Measurements from ENCODE around the gene EPHA2. TPM values are rescaled to one million over a fixed set of nuclear protein-coding genes. Genes with fewer than 3 reads are reported as not detected.
A peak's percentile ranks its signal among the peaks of the same experiment; 100 is the strongest.

The EPHA2 gene
- total and polyA plus RNA-seq, 4 donors, result 2.4 to 5.0 (median 4.0) TPM

- no peak overlapping the region for H3K4me3 ChIP-seq (ENCODE audit: low read depth, low read length)
- H3K27ac ChIP-seq (ENCODE audit: low read depth, low read length), result peak overlapping the region; percentile 67
- peaks cover 16% of the 10 kb centered on the region for H3K36me3 ChIP-seq (ENCODE audit: control insufficient read depth, insufficient read depth, low read length)
- H3K27me3 ChIP-seq (ENCODE audit: control insufficient read depth, insufficient read depth, low read length), result peaks cover 11% of the 10 kb centered on the region
- WGBS (ENCODE audit: insufficient coverage), result 25% methylated on average over 26 of the region's 26 CpGs
- H3K4me1 ChIP-seq (ENCODE audit: control insufficient read depth, insufficient read depth, low read length), result peaks cover 62% of the 10 kb centered on the region
- H3K9me3 ChIP-seq (ENCODE audit: control insufficient read depth, insufficient read depth, low read length), result no peaks in the 10 kb centered on the region
- DNase-seq (ENCODE audit: low read depth in 4 of 6, low spot score in 6 of 6), result peak in 1 of 6 donors; percentile 40
Measured at GRCh38 chr1:16145662-16146278, 10.1 kb downstream of the EPHA2 start.

GRCh38 chr1:16145030-16145661, 10.7 kb downstream of the EPHA2 start:
- H3K36me3 ChIP-seq (ENCODE audit: control insufficient read depth, insufficient read depth, low read length), result peaks cover 13% of the 10 kb centered on the region
- H3K27me3 ChIP-seq (ENCODE audit: control insufficient read depth, insufficient read depth, low read length), result peaks cover 11% of the 10 kb centered on the region
- H3K9me3 ChIP-seq (ENCODE audit: control insufficient read depth, insufficient read depth, low read length), result no peaks in the 10 kb centered on the region
- DNase-seq (ENCODE audit: low read depth in 4 of 6, low spot score in 6 of 6), result no peak
- no peak overlapping the region for H3K4me3 ChIP-seq (ENCODE audit: low read depth, low read length)
- H3K27ac ChIP-seq (ENCODE audit: low read depth, low read length), result peak overlapping the region; percentile 67
- H3K4me1 ChIP-seq (ENCODE audit: control insufficient read depth, insufficient read depth, low read length), result peaks cover 56% of the 10 kb centered on the region
- 36% methylated on average over 19 of the region's 19 CpGs for WGBS (ENCODE audit: insufficient coverage)

- 76% methylated on average over 8 of the region's 8 CpGs for WGBS (ENCODE audit: insufficient coverage)
- DNase-seq (ENCODE audit: low read depth in 4 of 6, low spot score in 6 of 6), result no peak
- peaks cover 11% of the 10 kb centered on the region for H3K27me3 ChIP-seq (ENCODE audit: control insufficient read depth, insufficient read depth, low read length)
- H3K9me3 ChIP-seq (ENCODE audit: control insufficient read depth, insufficient read depth, low read length), result no peaks in the 10 kb centered on the region
- H3K36me3 ChIP-seq (ENCODE audit: control insufficient read depth, insufficient read depth, low read length), result peaks cover 13% of the 10 kb centered on the region
- peaks cover 53% of the 10 kb centered on the region for H3K4me1 ChIP-seq (ENCODE audit: control insufficient read depth, insufficient read depth, low read length)
- peak overlapping the region; percentile 67 for H3K27ac ChIP-seq (ENCODE audit: low read depth, low read length)
- H3K4me3 ChIP-seq (ENCODE audit: low read depth, low read length), result no peak overlapping the region
Measured at GRCh38 chr1:16144325-16145029, 11.4 kb downstream of the EPHA2 start.

GRCh38 chr1:16143566-16144324, 12.1 kb downstream of the EPHA2 start:
- 77% methylated on average over 10 of the region's 18 CpGs for WGBS (ENCODE audit: insufficient coverage)
- no peak for DNase-seq (ENCODE audit: low read depth in 4 of 6, low spot score in 6 of 6)
- H3K9me3 ChIP-seq (ENCODE audit: control insufficient read depth, insufficient read depth, low read length), result no peaks in the 10 kb centered on the region
- no peak overlapping the region for H3K27ac ChIP-seq (ENCODE audit: low read depth, low read length)
- H3K36me3 ChIP-seq (ENCODE audit: control insufficient read depth, insufficient read depth, low read length), result peaks cover 13% of the 10 kb centered on the region
- H3K4me1 ChIP-seq (ENCODE audit: control insufficient read depth, insufficient read depth, low read length), result peaks cover 56% of the 10 kb centered on the region
- peaks cover 11% of the 10 kb centered on the region for H3K27me3 ChIP-seq (ENCODE audit: control insufficient read depth, insufficient read depth, low read length)
- no peak overlapping the region for H3K4me3 ChIP-seq (ENCODE audit: low read depth, low read length)

- peaks cover 9% of the 10 kb centered on the region for H3K36me3 ChIP-seq (ENCODE audit: control insufficient read depth, insufficient read depth, low read length)
- no peak overlapping the region for H3K4me3 ChIP-seq (ENCODE audit: low read depth, low read length)
- H3K27me3 ChIP-seq (ENCODE audit: control insufficient read depth, insufficient read depth, low read length), result peaks cover 11% of the 10 kb centered on the region
- H3K27ac ChIP-seq (ENCODE audit: low read depth, low read length), result no peak overlapping the region
- H3K9me3 ChIP-seq (ENCODE audit: control insufficient read depth, insufficient read depth, low read length), result no peaks in the 10 kb centered on the region
- WGBS (ENCODE audit: insufficient coverage), result 98% methylated on average over 7 of the region's 7 CpGs
- peaks cover 51% of the 10 kb centered on the region for H3K4me1 ChIP-seq (ENCODE audit: control insufficient read depth, insufficient read depth, low read length)
- DNase-seq (ENCODE audit: low read depth in 4 of 6, low spot score in 6 of 6), result no peak
Measured at GRCh38 chr1:16143005-16143565, 12.8 kb downstream of the EPHA2 start.

GRCh38 chr1:16142383-16142995, 13.4 kb downstream of the EPHA2 start:
- H3K27ac ChIP-seq (ENCODE audit: low read depth, low read length), result peak overlapping the region; percentile 52
- peaks cover 51% of the 10 kb centered on the region for H3K4me1 ChIP-seq (ENCODE audit: control insufficient read depth, insufficient read depth, low read length)
- H3K36me3 ChIP-seq (ENCODE audit: control insufficient read depth, insufficient read depth, low read length), result peaks cover 15% of the 10 kb centered on the region
- H3K27me3 ChIP-seq (ENCODE audit: control insufficient read depth, insufficient read depth, low read length), result peaks cover 11% of the 10 kb centered on the region
- 90% methylated on average over 5 of the region's 5 CpGs for WGBS (ENCODE audit: insufficient coverage)
- H3K9me3 ChIP-seq (ENCODE audit: control insufficient read depth, insufficient read depth, low read length), result no peaks in the 10 kb centered on the region
- H3K4me3 ChIP-seq (ENCODE audit: low read depth, low read length), result no peak overlapping the region
- no peak for DNase-seq (ENCODE audit: low read depth in 4 of 6, low spot score in 6 of 6)

- Histone ChIP-seq H3K4me3 (ENCODE audit: low read depth, low read length) (no peak overlapping the region), H3K4me1 (ENCODE audit: control insufficient read depth, insufficient read depth, low read length) (peaks cover 45% of the 10 kb centered on the region), H3K27ac (ENCODE audit: low read depth, low read length) (peak overlapping the region; percentile 52), H3K27me3 (ENCODE audit: control insufficient read depth, insufficient read depth, low read length) (peaks cover 11% of the 10 kb centered on the region), H3K9me3 (ENCODE audit: control insufficient read depth, insufficient read depth, low read length) (no peaks in the 10 kb centered on the region), H3K36me3 (ENCODE audit: control insufficient read depth, insufficient read depth, low read length) (peaks cover 15% of the 10 kb centered on the region)
- no peak for DNase-seq (ENCODE audit: low read depth in 4 of 6, low spot score in 6 of 6)
- WGBS (ENCODE audit: insufficient coverage), result 51% methylated on average over 10 of the region's 16 CpGs
Measured at GRCh38 chr1:16141573-16142336, 14.1 kb downstream of the EPHA2 start.

GRCh38 chr1:16140068-16140596, 15.7 kb downstream of the EPHA2 start:
- H3K4me1 ChIP-seq (ENCODE audit: control insufficient read depth, insufficient read depth, low read length), result peaks cover 28% of the 10 kb centered on the region
- H3K27me3 ChIP-seq (ENCODE audit: control insufficient read depth, insufficient read depth, low read length), result no peaks in the 10 kb centered on the region
- H3K27ac ChIP-seq (ENCODE audit: low read depth, low read length), result no peak overlapping the region
- no peaks in the 10 kb centered on the region for H3K9me3 ChIP-seq (ENCODE audit: control insufficient read depth, insufficient read depth, low read length)
- DNase-seq (ENCODE audit: low read depth in 4 of 6, low spot score in 6 of 6), result no peak
- no peak overlapping the region for H3K4me3 ChIP-seq (ENCODE audit: low read depth, low read length)
- 95% methylated on average over 6 of the region's 7 CpGs for WGBS (ENCODE audit: insufficient coverage)
- peaks cover 20% of the 10 kb centered on the region for H3K36me3 ChIP-seq (ENCODE audit: control insufficient read depth, insufficient read depth, low read length)

Data from spinal cord (tissue), 10 donors.